AG09309 (cell line): ENCODE results near the gene ZNF514.

Experiments used
- DNase-seq: peaks from one replicate; pipeline ENCODE4 v3.0.0-alpha.2; 2010; ENCODE audit warnings: low read depth
- H3K4me3 ChIP-seq: 2 replicates; pipeline ENCODE4 v1.5.1; 2011; ENCODE audit warnings: mild to moderate bottlenecking, low read depth, low read length, moderate library complexity; ENCODE audit not compliant: control insufficient read depth
- TF ChIP-seq, protein P1 (sequence below): IDR thresholded peaks from 2 replicates; pipeline ENCODE4 v1.5.1; 2011; ENCODE audit warnings: mild to moderate bottlenecking, low read depth, low read length, inconsistent platforms; ENCODE audit not compliant: insufficient read depth, control insufficient read depth; ENCODE audit errors: missing control alignments

ZNF514 gene

DNA sequence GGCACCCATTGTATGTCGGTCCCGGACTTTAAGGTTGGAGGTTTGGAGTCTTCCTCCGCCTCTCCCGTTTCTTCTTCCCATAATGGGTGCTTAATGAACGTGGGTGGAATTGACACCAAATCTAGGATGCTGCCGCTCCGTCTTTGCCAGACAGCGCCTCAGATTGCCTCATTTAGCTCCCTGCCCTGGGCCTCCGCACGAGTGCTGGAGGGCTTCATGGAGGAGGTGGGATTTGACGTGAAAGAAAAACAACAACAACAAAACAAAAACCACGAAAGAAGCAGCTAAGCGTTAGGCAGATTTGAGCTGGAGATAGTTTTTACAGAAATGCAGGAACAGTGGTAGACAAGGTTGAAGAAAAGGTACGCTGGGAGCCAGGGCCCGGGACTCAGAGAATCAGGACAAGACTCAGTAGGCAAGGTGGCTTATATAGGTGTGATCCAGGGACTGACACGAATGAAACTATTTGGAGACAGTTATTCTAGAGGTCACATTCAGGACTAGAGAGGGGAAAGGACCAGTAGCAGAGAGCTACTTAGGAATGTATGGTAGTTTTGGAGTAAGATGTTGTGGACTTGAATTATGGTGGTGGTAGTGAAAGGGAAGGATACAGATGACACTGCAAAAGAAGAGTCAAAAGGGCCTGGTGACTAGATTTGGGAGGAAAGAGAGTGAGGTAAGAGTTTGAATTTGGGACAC lies 6.6 kb upstream of the ZNF514 start:
- no peak for DNase-seq
- TF ChIP-seq, protein P1, sequence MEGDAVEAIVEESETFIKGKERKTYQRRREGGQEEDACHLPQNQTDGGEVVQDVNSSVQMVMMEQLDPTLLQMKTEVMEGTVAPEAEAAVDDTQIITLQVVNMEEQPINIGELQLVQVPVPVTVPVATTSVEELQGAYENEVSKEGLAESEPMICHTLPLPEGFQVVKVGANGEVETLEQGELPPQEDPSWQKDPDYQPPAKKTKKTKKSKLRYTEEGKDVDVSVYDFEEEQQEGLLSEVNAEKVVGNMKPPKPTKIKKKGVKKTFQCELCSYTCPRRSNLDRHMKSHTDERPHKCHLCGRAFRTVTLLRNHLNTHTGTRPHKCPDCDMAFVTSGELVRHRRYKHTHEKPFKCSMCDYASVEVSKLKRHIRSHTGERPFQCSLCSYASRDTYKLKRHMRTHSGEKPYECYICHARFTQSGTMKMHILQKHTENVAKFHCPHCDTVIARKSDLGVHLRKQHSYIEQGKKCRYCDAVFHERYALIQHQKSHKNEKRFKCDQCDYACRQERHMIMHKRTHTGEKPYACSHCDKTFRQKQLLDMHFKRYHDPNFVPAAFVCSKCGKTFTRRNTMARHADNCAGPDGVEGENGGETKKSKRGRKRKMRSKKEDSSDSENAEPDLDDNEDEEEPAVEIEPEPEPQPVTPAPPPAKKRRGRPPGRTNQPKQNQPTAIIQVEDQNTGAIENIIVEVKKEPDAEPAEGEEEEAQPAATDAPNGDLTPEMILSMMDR = no peak
- peak overlapping the region; percentile 79 for H3K4me3 ChIP-seq

DNA sequence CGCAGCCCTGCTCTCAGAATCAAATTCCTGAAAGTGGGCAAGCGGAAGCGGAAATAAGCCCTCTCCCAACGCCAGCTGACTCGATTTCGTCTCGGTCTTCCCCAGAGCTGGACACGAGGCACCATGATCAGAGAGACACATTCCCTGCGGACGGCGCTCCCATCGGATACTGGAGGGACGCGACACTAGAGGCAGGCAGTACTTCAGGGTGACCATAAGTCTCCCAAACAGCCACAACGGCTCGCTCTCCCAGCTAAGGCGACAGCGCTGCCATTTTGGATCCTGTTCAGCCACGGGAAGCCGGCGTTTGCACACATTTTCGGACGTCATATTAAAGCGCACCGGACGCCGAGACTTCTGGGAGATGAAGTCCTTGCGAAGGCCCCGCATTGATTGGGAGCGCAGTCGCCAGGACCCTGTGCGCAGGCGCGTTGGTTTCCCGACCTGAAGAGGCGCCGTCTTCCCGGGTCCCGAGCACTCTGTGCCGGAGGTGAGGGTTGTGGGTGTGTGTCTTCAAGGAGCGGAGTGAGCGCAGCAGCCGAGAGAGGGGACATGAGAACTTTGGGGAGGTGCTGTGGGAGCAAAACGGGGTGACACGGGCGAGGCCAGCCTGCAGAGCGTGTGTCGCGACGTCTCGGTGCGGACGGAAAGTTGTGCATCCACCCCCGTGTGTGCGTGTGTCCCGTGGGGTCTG lies 5.9 kb upstream of the ZNF514 start, which contains the start of gene ZNF2:
ZNF2 (plus strand) TSS at position 439 of the 694 bp plus-strand sequence. CDS start 10,418 bp downstream, outside the sequence.
- peak; percentile 86 for DNase-seq
- peak within 1 kb of the TSS; percentile 79 for H3K4me3 ChIP-seq

DNA sequence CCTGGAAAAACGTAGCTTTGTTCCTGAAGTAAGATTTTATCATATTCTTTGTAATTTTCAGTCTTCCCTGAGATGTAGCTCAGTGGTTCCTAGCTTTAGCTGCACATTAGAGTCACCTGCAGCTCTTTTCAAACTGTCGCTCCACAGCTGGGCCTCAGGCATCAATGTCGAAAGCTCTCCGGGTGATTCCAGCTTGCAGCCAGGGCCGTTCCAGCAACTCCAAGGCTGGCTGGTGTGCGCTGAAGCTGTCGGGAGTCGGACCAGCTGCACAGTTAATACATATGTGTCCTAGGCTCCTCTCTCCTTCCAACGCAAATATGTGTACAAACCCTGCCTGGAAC lies 5.4 kb upstream of the ZNF514 start:
- TF ChIP-seq, protein P1 = no peak
- H3K4me3 ChIP-seq = peak overlapping the region; percentile 79
- DNase-seq = no peak

More for the DNA sequence above, 5.9 kb upstream of the ZNF514 start, which contains the start of gene ZNF2:
- TF ChIP-seq, protein P1 = no peak

DNA sequence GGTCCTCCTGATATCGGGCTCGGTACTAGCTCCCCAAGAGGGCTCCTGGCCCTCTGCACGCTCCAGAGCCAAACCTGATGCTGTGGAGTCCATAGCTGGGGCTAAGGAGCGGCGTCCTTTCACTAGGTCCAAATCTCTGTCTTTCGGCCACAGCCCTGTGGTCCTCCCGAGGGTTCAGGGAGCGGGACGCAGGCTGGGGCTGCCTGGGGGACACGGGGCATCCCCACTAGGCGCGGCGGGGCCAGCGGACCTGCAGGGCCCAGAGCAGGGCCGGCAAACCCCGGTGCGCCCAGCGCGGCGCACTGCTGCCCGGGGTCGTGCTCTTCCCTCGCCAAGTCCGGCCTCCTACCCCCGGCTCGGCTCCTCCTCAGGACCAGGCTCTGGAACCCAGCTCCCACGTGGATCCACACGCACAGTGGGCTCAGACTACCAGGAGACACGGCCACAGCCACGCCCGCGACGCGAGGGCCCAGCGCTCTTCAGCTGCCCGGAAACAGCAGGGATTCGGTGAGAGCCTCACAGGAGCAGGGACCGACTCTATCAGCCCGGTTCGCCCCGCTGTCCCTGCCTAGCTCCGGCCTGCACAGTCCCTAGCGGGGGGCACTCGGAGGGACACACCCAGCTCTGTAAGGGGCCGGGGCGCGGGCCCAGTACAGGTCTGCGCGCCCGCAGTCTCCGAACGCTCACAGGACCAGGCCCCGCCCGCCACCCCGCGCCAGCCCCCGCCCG lies 593 bp downstream of the ZNF514 start:
- no peak for DNase-seq
- peak overlapping the region; percentile 84 for H3K4me3 ChIP-seq
- TF ChIP-seq, protein P1 = no peak

DNA sequence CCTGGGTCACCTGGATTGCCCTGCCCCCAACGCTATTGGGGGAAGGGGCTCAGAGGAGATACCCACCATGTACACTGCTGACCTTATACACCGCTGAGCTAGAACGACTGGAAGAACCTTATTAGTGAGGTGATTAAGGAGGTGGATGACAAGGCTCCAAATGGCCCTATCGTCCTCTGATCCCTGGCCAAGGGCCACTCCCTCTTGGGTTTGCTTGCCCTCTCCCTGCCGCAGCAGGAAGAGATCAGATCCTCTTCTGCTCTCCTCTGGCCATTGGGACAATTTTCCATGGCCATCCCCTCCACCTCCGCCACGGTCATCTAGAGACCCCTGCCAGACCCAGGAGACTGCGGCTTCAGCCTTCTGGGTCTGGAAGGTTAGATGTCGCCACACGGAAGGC lies 1.2 kb downstream of the ZNF514 start:
- TF ChIP-seq, protein P1 = no peak
- DNase-seq = no peak
- peak overlapping the region; percentile 84 for H3K4me3 ChIP-seq

DNA sequence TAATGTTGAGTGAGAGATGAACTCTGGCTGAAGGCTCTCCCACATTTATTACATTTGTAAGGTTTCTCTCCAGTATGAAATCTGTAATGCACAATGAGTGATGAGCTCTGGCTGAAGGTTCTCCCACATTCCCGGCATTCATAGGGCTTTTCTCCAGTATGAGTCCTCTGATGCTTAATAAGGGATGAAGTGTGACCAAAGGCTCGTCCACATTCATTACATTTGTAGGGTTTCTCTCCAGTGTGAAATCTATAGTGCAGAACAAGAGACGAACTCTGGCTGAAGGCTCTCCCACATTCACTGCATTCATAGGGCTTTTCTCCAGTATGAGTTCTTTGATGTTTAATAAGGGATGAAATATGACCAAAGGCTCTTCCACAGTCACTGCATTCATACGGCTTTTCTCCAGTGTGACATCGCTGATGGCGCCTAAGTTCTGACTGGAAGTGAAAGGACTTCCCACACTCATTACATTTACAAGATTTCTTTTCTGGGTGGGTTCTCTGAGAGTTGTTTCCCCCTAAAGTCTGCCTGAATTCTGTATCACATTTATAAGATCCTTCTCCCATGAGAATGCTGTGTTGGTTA lies 10.2 kb downstream of the ZNF514 start:
- H3K4me3 ChIP-seq = no peak overlapping the region
- TF ChIP-seq, protein P1 = no peak
- DNase-seq = no peak
